ENCODE data around the gene IRF2BPL.

DNA sequence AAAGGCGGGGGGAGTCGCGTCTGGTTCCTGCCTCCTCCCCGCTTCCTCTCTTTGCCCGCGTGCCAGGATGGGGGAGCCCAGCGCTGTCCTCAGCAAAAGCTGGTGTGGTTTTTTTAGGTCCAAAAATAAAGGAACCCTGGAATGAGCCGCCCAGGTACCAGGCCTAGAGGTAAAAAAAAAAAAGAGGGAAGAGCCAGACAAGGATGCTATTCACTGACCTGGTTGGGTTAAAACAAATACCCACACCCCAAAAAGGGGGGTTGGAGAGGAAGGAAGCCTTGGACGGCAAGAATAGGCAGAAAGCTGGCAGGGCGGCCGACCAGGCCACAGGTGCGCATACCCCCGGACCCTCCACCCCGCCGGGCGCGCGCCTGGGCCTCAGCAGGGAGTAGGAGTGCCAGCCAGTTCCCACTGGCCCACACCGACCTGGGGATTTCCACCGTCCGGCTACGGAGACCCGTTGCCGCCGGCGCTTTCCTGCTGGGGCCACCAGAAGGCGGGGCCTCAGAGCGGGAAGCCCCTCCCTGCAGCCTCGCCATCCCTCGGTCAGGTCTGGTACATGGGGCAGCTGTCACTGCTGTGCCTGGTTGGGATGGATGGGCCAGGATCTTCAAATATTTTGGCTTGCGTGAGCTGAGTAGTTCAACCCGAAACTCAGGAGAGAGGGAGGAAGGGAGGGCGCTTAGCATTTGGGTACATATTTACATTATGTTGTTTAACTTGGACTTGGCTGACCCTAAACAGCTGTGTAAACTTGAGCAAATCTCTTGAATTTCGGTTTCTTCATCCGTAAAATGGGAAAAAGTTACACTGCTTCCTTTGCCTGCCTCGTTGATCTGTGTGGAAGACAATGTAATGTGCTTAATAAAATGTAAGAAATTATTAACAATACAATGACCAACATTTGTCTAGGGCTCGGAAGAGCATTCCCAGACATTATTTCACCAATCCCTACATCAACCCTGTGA, 5.4 kb upstream of the IRF2BPL start:
- TF ChIP-seq POLR2AphosphoS5 (IDR thresholded peaks at IDR 0.05), result peak; percentile 65 to 72 (median 71)
- TF ChIP-seq CTCF (IDR thresholded peaks at IDR 0.05), result peak in 1 of 5 experiments; percentile 14

Data from transverse colon (tissue), 4 donors.